GM12892 (cell line): ENCODE data around the gene TBL1X.
A peak's percentile ranks its signal among the peaks of the same experiment; 100 is the strongest.

Experiments
- DNase-seq: peaks from one replicate; pipeline ENCODE4 v3.0.0; 2011; ENCODE audit not compliant: insufficient read length
- FAIRE-seq: peaks from 2 replicates; lab custom pipeline; 2011; peaks lifted over from hg19 to GRCh38; lab: Jason Lieb, UNC
- POLR2A ChIP-seq: IDR thresholded peaks from 2 replicates; pipeline ENCODE4 v1.6.1; 2011; ENCODE audit warnings: low read depth, low read length, control low read depth
- POLR2AphosphoS5 ChIP-seq: IDR thresholded peaks from 2 replicates; pipeline ENCODE4 v1.6.1; 2011; ENCODE audit warnings: low read depth, low read length, control low read depth
- TAF1 ChIP-seq: IDR thresholded peaks from 2 replicates; pipeline ENCODE4 v1.6.1; 2011; ENCODE audit warnings: low read depth, mild to moderate bottlenecking, control low read depth, low read length, borderline replicate concordance

Gene TBL1X

GRCh38 chrX:9665113-9665512 is 200.3 kb downstream of the TBL1X start:
- no peak for TF ChIP-seq POLR2A
- no peak for TF ChIP-seq TAF1
- TF ChIP-seq POLR2AphosphoS5 = no peak
- no peak for FAIRE-seq
- no peak for DNase-seq

GRCh38 chrX:9668537-9668936 is 203.7 kb downstream of the TBL1X start:
- DNase-seq (no peak), FAIRE-seq (peak; percentile 44)
- TF ChIP-seq TAF1 (no peak), POLR2A (no peak), POLR2AphosphoS5 (no peak)

- no peak for DNase-seq
- no peak for TF ChIP-seq POLR2AphosphoS5
- TF ChIP-seq TAF1 = no peak
- TF ChIP-seq POLR2A = no peak
- FAIRE-seq = peak; percentile 67
Measured at GRCh38 chrX:9670136-9670814, 205.4 kb downstream of the TBL1X start.

- FAIRE-seq (peak; percentile 24), DNase-seq (no peak)
- TF ChIP-seq POLR2A (no peak), POLR2AphosphoS5 (no peak), TAF1 (no peak)
Measured at GRCh38 chrX:9671998-9672397, 207.1 kb downstream of the TBL1X start.

GRCh38 chrX:9676306-9676705 is 211.4 kb downstream of the TBL1X start:
- DNase-seq = no peak
- no peak for FAIRE-seq
- no peak for TF ChIP-seq POLR2AphosphoS5
- no peak for TF ChIP-seq POLR2A
- TF ChIP-seq TAF1 = no peak

- no peak for FAIRE-seq
- DNase-seq = no peak
- no peak for TF ChIP-seq TAF1
- TF ChIP-seq POLR2AphosphoS5 = no peak
- TF ChIP-seq POLR2A = no peak
Measured at GRCh38 chrX:9676738-9677097, 211.9 kb downstream of the TBL1X start.

- DNase-seq (peak; percentile 46), FAIRE-seq (peak; percentile 94)
- TF ChIP-seq TAF1 = no peak
- TF ChIP-seq POLR2AphosphoS5 = no peak
- no peak for TF ChIP-seq POLR2A
Measured at GRCh38 chrX:9677098-9677739, 212.4 kb downstream of the TBL1X start.

- DNase-seq (no peak), FAIRE-seq (no peak)
- no peak for TF ChIP-seq POLR2AphosphoS5
- no peak for TF ChIP-seq TAF1
Measured at GRCh38 chrX:9678215-9678965, 213.5 kb downstream of the TBL1X start.

- TF ChIP-seq POLR2AphosphoS5 (no peak), TAF1 (no peak), POLR2A (no peak)
- FAIRE-seq = no peak
- DNase-seq = no peak
Measured at GRCh38 chrX:9681011-9681410, 216.2 kb downstream of the TBL1X start.

- DNase-seq (no peak), FAIRE-seq (peak; percentile 44)
- TF ChIP-seq POLR2AphosphoS5 = no peak
- no peak for TF ChIP-seq TAF1
- TF ChIP-seq POLR2A = no peak
Measured at GRCh38 chrX:9681422-9681821, 216.6 kb downstream of the TBL1X start.

- FAIRE-seq = no peak
- no peak for TF ChIP-seq POLR2AphosphoS5
- no peak for TF ChIP-seq TAF1
- TF ChIP-seq POLR2A = no peak
- no peak for DNase-seq
Measured at GRCh38 chrX:9682456-9682855, 217.6 kb downstream of the TBL1X start.

GRCh38 chrX:9682861-9683260 is 218.0 kb downstream of the TBL1X start:
- no peak for DNase-seq
- TF ChIP-seq TAF1 (no peak), POLR2AphosphoS5 (no peak), POLR2A (no peak)
- FAIRE-seq = no peak
